DLD1 (cell line): ENCODE data around the gene TBPL2.
"Not testable (repeated sequence)": the region's sequence is repeated elsewhere in the genome, so short reads cannot be mapped to it uniquely, and the experiment has no call there.

Experiments
- in situ Hi-C: cut with HindIII; loops from 2 replicates; pipeline ENCODE4 v1.10.0; 2017; ENCODE audit warnings: low sequenced_read_pairs

The TBPL2 gene

DNA sequence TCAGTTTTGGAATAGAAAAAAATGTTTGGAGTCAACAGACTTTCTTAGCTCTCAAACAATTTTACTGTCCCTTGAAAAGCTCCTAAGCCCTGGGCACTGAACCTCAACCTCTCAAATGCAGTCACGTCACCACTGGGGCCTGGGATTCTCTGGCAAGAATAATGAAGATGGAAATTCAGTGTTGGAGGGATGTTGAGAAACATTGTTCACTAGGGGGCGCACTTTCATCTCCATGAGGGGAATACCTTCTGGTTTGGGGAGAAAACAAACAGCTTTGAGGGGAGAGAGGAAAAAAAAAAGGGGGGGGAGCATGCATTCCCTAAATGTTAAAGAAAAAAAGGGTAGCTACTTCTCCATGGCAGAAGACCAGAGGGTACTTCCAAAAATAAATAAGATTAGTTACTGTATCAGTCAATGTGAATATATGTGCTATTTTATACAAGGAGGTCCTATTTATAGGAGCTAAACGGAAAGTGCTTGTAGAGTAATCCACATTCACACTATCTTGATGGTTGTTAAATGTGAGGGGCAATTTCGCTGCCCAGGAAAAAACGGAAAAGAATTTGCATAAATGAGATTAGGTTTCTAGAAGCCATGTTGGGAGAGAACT lies 5.8 kb upstream of the TBPL2 start:
- in situ Hi-C loops = loop anchor here (10.0 kb wide), 1 partner anchor 1029 kb away; no protein-coding TSS in a partner anchor

DNA sequence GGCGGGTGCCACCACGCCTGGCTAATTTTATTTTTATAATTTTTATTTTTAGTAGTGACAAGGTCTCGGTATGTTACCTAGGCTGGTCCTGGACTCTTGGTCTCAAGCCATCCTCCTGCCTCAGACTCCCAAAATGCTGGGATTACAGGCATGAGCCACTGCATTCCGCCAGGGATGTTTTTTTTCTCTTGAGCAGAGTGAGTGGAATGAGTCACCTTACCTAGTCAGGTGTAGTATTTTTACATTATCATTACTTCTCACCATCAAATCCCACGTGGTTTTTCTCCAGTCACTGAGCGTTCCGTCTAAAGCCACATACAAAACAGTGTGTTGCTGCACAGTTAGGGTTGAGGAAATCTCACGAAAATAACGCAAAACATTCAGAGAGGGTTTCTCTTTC lies 870 bp upstream of the TBPL2 start:
- in situ Hi-C loops = loop anchor here (10.0 kb wide), 1 partner anchor 1034 kb away; no protein-coding TSS in a partner anchor

DNA sequence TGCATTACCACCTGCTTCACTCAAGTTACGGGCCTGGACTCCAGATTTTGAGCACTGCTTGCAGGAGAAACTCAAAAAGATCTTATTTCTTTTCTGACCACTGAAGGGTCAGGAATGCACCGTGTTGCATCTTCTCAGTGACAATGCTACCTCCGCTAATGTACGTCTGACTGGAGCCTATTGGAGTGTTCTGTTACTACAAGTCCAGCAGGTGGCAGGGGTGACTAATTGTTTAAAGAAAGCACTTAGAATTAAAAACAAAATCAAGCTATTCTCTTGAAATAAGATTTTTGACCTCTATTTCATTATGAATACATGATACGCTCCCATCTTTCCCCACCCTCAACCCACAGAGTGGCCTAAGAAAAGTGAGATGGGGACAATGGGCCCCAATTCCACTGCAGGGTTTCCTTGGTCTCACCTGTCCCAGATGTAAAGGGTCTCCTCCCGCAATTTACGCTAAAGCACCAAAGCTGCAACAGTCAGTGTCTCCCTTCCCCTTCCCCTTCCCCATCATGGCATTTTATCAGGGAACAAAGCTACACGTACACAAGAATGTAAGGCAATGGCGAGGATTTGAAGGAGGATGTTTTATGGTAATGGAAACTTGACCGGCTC lies 2.2 kb downstream of the TBPL2 start:
- in situ Hi-C loops = no loop called here

DNA sequence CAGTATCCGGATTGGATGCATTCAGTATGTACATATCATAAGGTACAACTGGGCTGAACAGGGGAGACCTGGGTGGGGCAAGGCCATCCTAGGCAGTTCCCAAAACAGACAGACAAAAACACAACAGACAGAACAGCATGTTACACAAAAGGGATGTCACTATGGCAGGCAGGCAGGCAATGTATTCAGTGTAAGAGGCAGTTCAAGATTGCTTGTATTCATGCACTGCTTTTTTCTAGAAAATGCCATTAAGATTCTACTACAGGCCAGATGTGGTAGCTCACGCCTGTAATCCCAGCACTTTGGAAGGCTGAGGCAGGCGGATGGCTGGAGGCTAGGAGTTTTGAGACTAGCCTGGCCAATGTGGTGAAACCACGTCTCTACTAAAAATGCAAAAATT lies 3.5 kb downstream of the TBPL2 start:
- in situ Hi-C loops = no loop called here

DNA sequence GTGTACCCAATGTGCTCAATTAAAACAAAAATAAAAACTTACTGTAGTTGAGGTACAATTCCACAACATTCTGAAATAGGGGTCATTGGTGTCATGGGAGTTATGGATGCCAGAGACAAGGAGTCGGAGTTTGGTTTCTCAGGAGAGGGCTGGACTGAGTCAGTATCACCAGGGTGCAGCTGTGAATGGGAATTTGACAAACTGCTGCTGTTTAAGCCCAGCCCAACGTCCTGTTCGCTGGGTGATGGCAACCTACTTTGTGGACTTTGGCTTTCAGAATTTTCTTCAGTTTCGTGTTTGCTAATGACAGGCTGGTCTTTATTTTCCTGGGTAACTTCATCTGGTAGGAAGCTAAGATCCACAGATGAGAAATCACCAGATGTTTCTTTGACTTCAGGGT lies 3.9 kb downstream of the TBPL2 start:
- in situ Hi-C loops = no loop called here

DNA sequence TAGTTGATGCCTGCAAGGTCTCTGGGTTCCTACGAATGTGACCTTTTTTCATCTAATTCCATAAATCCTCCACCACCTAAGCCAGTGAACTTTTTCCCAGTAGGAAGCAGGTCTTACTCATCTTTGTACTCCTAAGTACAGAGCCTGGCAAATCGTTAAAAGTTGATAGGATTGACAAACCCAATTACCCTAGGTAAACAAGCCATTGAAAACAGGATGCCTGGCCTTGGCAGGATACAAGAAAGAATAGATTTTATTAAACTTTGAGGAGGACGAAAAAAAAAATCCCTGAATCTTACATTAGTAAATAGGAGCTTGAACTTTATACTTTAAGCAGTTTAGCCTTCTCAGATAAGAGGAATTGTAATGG lies 5.6 kb downstream of the TBPL2 start:
- in situ Hi-C loops = no loop called here

DNA sequence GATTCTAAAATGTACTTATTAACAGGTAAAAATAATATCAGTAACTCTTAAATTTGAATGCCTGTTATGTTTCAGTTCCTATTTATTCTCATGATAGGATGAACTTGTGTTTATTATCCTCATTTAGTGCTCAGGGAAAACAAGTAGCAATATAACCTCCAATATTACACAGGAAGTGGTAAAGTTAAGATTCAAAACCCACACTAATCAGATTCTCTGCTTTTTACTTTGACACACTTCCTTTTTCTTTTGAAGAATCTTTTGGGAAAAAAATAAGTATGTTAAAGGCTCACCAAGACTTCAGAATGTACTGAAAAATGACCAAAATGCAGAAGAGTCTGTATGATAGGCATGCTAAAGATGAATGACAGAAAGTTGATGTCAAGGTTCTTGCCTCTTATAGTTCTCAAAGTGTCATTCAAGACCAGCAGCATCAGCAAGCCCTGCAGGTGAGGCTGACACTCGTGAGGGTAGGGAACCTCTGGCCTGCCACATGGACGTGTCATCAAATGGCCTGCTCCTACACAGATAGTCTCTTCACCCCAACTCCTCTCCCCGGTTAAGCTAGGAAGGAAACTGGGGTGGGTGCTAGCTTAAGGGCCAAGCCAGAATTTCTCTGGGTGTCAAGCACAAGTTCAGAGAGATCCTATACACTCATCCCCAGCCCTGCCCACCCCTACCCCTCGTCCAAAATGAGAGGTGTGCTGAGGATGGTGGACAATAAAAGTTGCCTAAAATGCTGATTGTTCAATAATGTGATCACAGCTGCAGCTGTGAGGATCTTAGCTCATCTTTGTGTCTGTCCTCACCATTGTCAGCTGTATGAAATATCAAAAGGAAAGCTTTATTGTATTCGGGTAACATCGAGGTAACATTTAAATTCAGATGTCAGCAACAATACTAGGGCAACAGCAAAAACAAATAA lies 6.3 kb downstream of the TBPL2 start:
- in situ Hi-C loops = no loop called here

DNA sequence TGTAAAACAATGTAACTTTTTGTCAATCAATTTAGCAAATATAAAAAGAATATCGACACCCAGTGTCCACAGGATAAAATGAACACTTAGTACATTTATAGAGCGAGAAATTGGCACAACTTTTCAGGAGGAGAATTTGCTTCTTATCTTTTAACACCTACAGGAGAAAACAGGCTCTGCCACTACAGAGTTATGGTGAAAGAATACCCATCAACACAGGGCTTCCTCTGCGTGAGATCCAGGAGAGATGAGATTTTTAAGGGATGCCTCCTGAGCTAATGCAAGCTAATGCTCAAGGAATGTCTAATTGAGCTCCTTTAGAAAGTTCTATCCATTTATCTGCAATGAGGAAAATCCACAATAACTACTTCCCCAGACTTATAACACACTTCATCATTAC lies 7.8 kb downstream of the TBPL2 start:
- in situ Hi-C loops = no loop called here

DNA sequence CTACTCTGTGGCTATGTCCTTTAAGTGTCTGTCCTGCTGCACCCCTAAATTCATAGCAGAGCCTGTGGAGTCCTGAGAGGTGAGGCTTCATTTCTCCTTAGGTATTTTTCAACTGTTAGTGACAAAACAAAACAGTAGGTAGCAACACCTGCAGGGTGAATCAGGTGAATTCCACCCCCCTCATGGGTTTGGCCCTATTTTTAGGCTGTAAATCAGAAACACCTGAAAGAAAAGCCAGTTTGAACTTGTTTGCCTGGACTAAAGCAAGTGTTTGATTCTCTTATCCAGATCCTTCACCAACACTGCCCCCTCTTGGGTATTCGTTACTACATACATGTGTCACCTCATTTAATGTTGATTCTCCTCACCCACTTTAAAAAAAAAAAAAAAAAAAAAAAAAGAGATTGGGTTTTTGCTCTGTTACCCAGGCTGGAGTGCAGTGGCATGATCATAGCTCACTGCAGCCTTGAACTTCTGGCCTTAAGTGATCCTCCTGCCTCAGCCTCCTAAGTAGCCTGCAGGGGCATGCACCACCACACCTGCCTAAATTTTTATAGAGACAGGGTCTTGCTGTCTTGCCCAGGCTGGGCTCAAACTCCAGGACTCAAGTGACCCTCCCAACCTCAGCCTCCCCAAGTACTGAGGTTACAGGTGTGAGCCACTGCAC lies 10.3 kb downstream of the TBPL2 start:
- in situ Hi-C loops = no loop called here

DNA sequence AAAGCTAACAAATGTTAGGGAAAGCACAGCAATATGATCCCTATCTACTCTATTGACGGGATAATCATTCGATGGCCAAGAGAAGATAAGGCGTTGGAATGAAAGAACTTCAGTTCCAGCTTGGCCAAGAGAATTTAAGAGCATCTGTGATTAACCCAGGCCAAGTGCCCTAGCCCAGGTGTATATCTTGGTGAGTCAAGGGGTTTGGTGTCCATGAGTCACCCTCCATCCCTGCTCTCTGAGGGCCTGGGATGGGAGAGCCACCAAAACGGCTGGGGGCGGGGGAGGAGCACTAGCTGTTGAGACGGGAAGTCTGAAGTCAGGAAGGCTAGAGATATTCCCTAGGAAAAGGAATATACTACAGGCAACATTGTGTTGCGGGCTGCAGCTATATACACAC lies 13.0 kb downstream of the TBPL2 start:
- in situ Hi-C loops = no loop called here

DNA sequence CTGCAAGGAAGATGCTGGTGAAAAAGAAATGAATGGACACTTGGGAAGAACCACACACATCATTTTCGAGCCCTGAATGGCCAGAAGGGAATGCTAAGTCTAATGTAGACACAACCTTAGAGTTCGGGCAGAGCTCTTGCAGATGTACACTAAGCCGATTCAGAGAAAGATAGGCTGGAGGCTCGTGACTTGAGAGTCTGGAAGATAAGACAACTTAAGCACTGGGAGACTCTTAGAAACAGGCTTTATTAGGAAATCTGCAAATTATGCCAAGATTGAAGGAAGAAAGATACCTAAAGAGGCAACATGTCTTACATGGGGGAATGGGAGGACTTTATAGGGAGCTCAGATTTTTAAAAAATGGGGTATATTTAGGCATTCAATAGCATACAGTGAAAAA lies 13.5 kb downstream of the TBPL2 start:
- in situ Hi-C loops = no loop called here

DNA sequence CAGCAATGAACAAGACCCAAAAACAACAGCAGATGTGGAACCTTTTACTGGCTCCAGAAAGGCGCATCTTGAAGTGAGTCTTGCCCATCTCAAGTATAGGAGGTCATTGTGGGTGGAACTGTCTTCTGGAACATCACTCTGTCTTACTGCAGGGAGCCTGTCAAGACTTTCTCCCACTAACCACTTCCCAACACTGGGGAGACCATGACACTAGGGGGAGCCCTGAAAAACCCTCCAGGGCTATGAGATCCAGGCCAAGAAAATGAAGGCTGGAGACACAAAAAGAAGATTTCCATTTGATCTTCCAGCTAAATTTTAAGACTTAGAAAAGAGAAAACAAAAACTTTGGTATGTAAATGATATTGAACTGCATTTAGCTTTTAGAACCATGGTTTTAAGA lies 15.3 kb downstream of the TBPL2 start:
- in situ Hi-C loops = no loop called here

DNA sequence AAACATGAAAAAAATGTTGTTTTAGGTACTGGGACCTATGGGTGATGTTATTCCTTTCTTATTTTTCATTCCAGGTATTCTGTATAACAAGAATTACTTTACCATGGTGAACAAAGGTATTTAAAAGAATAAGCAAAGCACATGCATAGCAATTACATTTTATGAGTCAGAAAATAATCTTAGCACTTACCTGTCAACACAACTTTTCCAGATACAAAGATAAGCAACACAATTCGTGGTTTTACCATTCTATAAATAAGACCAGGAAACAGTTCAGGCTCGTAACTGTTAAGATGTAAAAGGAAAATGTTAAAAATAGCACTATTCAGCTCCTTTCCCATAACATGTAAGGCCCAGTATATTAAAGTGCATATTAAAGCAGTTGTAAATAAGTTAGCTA lies 16.4 kb downstream of the TBPL2 start:
- in situ Hi-C loops = no loop called here

DNA sequence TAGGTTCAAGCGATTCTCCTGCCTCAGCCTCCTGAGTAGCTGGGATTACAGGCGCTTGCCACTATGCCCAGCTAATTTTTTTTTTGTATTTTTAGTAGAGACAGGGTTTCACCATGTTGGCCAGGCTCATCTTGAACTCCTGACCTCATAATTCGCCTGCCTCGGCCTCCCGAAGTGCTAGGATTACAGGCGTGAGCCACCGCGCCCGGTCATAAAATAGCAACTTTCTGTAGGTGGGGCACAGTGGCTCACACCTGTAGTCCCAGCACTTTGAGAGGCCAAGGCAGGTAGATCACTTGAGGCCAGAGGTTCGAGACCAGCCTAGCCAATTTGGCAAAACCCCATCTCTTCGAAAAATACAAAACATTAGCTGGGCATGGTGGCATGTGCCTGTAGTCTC lies 18.1 kb downstream of the TBPL2 start:
- in situ Hi-C loops = not testable (repeated sequence)

DNA sequence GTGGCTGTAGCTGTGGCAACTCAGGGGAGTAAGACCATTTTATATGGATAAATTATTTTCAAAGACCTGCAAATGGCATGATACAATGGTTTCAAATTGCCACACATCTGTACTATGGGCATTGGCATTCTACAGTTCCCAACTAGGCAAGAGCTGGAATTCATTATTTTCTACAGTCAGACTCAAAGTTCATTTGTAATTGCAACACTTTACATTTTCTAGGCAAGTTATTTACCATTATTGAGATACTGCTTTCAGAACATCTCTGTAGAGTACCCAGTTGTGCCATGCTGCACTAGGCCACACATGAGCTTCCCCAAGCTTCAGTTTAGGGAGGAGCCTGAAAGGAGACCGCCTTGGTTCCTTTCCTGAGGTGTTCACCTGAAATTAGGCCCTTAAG lies 20.8 kb downstream of the TBPL2 start:
- in situ Hi-C loops = no loop called here

DNA sequence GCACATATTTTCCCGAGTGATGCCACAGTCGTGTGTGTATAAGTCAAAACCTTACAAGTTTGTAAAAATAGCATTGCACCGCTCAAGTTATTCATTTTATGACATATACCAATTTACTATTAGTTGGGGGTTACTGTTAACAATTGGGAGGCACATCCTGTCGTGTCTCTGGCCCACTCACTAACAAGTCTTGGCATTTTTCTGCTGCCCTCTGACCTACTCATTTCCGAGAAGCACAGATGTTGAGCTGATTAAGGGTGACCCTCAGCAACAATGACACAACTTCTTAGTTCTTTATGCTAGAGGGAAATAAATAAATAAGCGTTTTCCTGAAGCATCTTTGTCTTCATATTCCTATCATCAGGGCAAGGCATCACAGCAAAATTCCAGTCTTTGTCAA lies 22.0 kb downstream of the TBPL2 start:
- in situ Hi-C loops = no loop called here

DNA sequence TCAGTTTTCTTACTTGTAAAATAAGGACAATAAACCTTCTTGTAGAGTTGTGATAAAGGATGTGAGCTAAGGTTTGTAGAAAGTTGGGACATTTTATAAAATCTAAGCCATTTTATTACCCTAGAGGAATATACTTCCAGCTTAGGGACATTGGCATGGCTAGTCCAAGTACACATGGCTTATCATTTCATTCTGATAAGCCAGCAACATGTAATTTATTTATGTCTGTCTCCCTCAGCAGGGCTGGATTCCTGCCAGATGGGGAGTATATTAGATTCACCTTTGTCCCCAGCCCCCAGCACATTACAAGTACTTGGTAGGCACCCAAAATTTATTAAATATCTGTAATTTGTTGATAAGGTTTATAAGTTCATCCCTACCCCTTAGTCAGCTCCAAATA lies 22.5 kb downstream of the TBPL2 start:
- in situ Hi-C loops = no loop called here

DNA sequence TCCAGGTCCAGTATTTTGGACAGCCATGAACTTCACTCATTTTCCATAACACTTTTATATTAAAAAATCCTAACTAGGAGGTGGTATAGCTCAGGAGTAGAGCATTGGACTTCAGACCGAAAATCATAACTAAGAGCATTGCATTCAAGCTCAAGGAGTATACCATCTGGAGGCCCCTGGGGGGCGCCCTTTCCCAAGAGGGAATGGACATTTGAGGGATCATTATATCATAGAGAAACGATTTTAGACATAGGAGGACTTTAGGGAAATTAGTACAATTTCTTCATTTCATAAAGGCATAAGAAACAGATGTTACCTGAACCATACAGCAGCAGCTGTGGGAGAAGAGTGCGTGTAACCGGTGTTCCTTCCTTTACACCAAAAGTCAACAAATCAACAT lies 23.6 kb downstream of the TBPL2 start:
- in situ Hi-C loops = no loop called here

DNA sequence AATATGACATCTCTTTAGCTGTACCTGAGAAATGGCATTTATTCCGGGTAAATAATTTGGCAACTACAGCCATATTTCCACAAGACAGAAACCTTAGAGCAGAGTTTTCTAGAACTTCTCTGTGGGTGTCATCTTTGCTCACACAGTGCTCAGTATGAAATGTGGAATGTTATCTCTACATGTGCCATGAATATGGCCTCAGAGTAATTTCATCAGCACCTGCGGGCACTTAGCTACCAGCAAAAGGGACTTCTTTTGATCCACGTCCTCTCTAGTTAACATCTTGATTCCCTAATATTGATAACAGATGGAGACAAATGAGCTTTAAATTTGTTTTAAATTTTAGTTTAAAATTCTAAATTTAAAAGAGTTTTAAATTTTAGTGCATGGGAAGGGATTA lies 25.9 kb downstream of the TBPL2 start:
- in situ Hi-C loops = no loop called here

DNA sequence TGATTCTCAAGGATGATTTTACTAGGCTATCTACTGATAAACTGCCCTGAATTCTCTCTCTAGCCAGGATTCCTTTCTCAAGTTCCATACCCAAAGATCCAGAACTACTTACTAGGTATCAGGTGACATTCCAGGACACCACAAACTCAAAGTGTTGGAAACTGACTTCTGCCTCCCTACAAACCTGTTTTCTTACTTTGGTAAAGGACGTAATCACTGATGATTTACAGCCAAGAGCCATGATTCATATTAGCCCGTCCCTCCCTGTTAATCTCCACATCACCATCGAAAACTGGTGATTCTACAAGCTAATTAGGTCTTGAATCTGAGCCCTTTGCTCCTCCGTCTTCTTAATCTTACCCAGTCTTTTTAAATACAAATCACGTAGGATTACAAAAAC lies 27.7 kb downstream of the TBPL2 start:
- in situ Hi-C loops = no loop called here
